Keratinocyte (primary cell): ENCODE measurements around the gene PDE11A.

Experiments used
- EZH2 ChIP-seq: IDR thresholded peaks from one replicate; pipeline ENCODE4 v1.6.1; 2012; ENCODE audit warnings: inconsistent platforms, mild to moderate bottlenecking, low read length, moderate library complexity
- TF ChIP-seq, protein P1 (sequence below), 3 experiments: IDR thresholded peaks in 1 of 3; conservative IDR thresholded peaks in 1 of 3; optimal IDR thresholded peaks in 1 of 3; 2 replicates in 2 of 3; 3 replicates in 1 of 3; pipeline versions ENCODE3 to v1.5.1; 2011; ENCODE audit warnings: low read length in 3 of 3, mild to moderate bottlenecking in 3 of 3, moderate library complexity in 2 of 3, control low read depth in 1 of 3, inconsistent platforms in 1 of 3; ENCODE audit not compliant: insufficient read depth in 2 of 3; ENCODE audit errors: extremely low read depth in 1 of 3

DNA sequence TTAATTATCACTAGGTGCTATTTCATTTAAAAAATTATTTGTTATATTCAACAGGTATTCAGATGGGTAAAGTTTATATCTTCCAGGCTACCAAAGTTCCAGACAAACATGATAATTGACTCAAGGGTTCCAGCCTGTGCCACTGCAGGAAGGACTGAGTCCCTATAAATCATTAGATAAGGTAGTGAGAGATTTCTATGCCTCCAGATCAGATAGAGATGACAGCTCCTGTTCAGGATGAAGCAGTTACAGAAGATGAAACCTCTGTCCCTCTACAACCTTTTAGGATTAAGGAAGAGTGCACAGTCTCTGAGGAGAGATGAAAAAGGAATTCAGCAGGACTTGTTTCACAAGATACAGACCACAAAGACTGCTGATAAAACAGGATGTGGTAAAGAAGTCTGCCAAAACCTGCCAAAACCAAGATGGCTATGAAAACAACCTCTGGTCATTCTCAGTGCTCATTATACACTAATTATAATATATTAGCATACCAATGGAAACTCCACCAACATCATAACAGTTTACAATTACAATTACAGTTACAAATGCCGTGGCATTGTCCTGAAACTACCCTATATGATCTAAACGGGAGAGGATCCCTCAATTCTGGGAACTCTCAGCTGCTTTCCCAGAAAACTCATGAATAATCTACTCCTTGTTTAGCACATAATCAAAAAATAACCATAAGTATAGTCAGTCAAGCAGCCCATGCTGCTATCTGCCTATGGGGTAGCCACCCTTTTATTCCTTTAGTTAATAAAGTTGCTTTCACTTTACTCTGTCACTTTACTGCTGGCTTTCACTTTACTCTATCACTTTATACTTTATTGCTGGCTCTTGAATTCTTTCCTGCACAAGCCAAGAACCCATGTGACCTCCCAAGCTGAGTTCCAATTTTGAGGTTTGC is 288.5 kb downstream of the PDE11A start:
- TF ChIP-seq, protein P1, sequence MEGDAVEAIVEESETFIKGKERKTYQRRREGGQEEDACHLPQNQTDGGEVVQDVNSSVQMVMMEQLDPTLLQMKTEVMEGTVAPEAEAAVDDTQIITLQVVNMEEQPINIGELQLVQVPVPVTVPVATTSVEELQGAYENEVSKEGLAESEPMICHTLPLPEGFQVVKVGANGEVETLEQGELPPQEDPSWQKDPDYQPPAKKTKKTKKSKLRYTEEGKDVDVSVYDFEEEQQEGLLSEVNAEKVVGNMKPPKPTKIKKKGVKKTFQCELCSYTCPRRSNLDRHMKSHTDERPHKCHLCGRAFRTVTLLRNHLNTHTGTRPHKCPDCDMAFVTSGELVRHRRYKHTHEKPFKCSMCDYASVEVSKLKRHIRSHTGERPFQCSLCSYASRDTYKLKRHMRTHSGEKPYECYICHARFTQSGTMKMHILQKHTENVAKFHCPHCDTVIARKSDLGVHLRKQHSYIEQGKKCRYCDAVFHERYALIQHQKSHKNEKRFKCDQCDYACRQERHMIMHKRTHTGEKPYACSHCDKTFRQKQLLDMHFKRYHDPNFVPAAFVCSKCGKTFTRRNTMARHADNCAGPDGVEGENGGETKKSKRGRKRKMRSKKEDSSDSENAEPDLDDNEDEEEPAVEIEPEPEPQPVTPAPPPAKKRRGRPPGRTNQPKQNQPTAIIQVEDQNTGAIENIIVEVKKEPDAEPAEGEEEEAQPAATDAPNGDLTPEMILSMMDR (optimal IDR thresholded peaks at IDR 0.05 in 1 of 3, IDR thresholded peaks at IDR 0.05 in 1 of 3, conservative IDR thresholded peaks at IDR 0.05 in 1 of 3; ENCODE audit: extremely low read depth in 1 of 3, insufficient read depth in 2 of 3, low read length in 3 of 3), result no peak
- no peak for TF ChIP-seq EZH2
